ENCODE data around the gene ZNF280A. TPM values are rescaled to one million over a fixed set of nuclear protein-coding genes. Genes with fewer than 3 reads are reported as not detected.

The ZNF280A gene
- polyA plus RNA-seq (ENCODE audit: insufficient read length in 10 of 10) = under 1 TPM in 6 of 10 donors, not detected in 4; 0.07 to 0.22 (median 0.18) TPM
- long read RNA-seq, donor 1 = 0 reads
- long read RNA-seq, donor 2 = 0 reads
- long read RNA-seq, donor 3 = 0 reads
- long read RNA-seq, donor 4 = 0 reads
- long read RNA-seq, donor 5 = 0 reads
- long read RNA-seq, donor 6 = 0 reads
- long read RNA-seq, donor 7 = 0 reads
- long read RNA-seq, donor 8 = 0 reads
- long read RNA-seq, donor 9 = 0 reads

DNA sequence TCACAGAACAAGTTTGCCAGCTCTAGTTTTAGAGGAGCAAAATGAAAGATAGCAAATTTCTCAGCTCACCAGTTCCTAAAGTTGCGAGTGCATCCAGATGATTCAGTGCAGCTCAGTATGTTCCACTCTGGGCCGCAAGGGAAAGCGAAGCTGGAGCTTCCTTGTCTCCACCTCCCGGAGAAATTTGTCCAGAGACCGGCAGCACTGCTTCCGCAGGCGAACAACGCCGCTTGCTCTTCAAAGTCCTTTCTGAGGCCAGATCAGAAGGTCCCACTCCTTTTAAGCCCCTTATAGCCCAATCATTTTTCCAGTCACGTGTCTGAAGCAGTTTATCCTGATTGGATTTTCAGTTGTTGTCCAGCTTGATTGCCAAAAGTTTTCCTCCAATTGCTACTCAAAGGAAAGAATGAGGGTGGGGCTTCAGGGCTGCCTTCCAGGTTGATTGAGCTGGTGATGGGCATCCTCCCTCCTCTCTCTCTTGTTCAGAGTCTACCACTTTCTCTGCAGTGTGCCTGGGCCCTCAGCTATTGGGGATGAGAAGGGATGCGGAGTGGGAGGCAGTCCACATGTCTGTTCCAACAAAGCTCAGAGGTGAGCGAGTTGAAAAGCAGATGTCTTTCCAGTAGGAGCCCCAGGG lies at the start of gene ZNF280A:
TSS of gene ZNF280A (minus strand) at position 251 of the 637 bp plus-strand sequence. CDS start 4,640 bp downstream, outside the sequence.
- DNase-seq = peak in 1 of 3 donors; percentile 14

DNA sequence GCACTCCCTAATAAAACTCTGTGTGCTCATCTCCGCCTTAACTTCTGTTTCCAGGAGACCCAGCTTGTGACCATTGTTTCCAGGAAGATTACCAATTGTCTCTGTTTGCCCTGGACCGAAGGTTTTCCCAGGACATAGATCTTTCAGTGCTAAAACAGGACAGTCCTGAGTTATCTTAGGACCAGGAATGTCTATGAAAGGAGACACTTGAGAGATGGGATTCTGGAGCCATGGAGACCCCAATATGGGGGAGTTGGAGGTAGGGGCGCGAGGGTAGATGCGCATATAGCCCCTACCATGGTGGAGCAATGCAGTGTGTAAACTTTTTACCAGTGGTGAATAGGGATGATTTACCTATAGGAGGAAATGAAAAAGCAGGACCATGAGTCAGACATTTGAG lies 49.1 kb upstream of the ZNF280A start:
- no peak for DNase-seq

DNA sequence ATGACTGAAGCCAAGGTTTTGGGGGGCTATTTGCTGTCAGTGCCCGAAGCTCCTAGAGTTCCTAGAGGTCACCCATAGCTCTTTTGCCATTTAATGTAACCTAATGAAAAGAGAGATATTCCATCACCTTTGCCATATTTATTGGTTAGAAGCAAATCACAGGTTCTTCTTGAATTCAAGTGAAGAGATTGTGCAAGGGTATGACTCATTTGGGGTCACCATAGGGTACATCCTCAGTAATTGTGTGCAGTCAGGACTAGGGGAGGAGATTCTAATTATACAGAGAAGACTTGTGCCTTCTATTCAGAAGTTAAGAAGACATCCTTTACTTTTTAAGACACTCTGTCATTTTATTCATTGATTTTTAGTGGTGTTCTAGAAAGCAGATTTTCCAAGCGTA lies 45.9 kb upstream of the ZNF280A start:
- no peak for DNase-seq

GRCh38 chr22:22558972-22559603 lies 39.0 kb upstream of the ZNF280A start, which contains the start of gene PRAME:
PRAME (minus strand) TSS chr22:22559265; CDS start chr22:22556832, 2,433 bp downstream.
- peak; percentile 2 to 10 (median 9) for DNase-seq

- DNase-seq = no peak
Measured at GRCh38 chr22:22558071-22558971, 38.3 kb upstream of the ZNF280A start.

- DNase-seq = no peak
Measured at GRCh38 chr22:22556995-22557925, 37.2 kb upstream of the ZNF280A start.

GRCh38 chr22:22556578-22556977 lies 36.5 kb upstream of the ZNF280A start:
- no peak for DNase-seq

DNA sequence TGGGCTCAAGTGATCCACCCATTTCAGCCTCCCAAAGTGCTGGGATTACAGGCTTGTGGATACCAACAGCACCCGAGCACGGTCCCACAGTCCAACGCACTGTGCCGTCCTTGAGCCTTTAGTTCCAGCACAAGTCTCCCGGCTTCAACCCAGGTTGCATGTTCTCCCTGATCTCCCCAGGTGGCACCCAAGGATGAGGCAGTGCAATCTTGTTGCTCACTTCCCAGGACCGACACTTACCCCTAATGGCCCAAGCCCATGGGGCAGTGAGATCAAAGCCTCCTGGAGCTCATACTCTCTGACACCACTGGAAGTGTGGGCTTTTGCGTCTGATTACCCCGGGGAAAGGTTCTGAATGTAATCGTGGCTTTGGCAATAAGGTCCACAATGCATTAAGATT lies 35.5 kb upstream of the ZNF280A start:
- no peak for DNase-seq

- DNase-seq = no peak
Measured at GRCh38 chr22:22554587-22555284, 34.7 kb upstream of the ZNF280A start.

GRCh38 chr22:22553735-22554586 lies 33.9 kb upstream of the ZNF280A start:
- DNase-seq = no peak

GRCh38 chr22:22553141-22553540 lies 33.1 kb upstream of the ZNF280A start:
- no peak for DNase-seq

- DNase-seq = peak in 2 of 3 donors; percentile 6 to 16
Measured at GRCh38 chr22:22552630-22553029, 32.6 kb upstream of the ZNF280A start.

DNA sequence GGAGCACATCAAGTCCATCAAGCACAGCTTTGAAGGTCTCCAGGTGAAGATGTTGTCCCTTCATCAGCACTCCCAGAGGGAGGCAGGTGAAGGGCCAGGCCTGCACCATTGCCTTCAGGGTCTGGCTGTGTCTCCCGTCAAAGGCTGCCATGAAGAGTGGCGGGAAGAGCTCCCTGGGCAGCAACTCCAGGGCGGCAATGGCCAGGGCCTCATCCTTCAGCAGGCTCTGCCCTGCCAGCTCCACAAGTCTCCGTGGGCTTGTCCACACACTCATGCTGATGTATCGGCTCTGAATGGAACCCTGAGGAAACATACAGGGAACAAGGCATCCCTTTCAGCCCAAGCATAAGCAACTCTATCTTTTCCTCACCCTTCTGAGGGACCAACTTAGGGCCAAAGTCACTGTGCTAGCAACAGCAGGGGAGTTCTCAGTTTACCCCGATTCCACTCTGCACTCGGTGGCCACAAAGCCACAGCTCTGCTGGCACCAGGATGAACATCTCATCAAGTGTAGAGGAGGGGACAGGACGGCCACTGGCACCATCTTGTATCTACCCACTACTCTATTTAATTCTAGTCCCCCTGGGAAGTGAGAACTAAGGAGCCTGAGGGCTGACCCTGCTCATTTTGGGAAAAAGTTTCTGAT lies 30.8 kb upstream of the ZNF280A start:
- no peak for DNase-seq

GRCh38 chr22:22548910-22549309 lies 28.8 kb upstream of the ZNF280A start:
- no peak for DNase-seq

- DNase-seq = no peak
Measured at GRCh38 chr22:22548317-22548716, 28.2 kb upstream of the ZNF280A start.

DNA sequence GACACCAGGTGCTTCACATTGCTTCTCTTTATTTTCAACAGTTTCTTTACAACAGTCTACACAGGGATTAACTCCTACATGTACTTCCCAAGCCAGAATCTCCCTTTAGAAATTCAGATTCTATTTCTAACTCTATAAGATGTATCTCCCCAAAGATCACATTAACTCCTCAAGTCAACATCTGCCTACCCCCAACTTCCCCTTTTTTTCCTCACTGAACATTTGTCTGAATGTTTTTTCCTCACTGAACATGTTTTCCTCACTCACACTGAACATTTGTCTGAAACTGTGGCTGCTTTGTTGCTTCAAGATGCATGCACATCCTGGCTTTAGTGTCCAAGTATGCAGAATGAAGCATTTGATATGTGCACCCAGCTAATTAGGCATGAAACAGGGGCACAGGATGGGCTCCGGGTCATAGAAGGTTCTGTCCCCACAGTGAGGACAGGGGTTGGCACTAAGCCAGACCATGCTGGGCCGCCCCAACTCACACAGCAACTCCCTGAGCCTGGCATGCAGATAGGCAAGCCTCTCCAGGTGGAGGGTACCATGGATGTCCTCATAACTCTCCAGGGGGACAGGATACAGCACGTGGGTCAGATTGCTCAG lies 27.7 kb upstream of the ZNF280A start:
- no peak for DNase-seq

DNA sequence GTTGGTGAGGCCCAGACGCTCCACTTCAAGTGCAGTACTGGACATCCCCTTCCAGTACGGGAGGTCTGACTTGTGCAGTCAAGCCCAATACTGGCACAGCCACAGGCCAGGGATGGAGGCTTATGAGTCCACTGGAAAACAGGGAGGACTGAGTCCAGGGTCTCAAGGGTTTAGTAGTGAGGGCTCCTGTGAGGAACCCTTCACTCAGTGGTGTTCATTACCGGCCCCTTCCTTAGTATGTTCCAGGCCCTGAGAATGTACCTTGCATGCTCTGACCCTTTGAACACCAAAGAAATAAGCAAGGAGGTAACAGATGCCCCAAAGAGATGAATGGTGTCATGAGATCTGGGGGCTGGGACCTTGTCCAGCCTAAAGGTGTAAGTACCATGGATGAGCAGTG lies 27.2 kb upstream of the ZNF280A start:
- DNase-seq = no peak

DNA sequence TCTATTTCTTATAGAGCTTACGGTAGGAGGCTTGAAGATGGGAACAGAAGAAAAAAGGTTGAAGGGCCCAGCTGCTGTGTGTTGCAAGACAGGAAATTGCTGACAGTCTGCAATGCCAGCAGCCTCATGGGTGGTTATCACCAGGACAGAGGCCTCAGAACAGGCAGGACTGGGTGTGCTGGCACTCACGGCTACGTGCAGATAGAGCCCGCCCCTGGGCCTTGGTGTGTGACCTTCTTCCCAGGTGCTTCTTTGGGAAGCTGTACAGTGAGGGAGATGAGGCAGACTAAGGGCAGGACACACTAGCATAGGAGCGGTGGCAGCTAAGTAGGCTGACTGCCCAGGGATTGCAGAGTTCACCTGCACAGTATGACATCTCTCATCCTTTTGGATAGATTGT lies 26.4 kb upstream of the ZNF280A start:
- no peak for DNase-seq
